Colonic mucosa (tissue), 4 donors: ENCODE data around the gene DDX54. TPM values are rescaled to one million over a fixed set of nuclear protein-coding genes. Genes with fewer than 3 reads are reported as not detected.

Experiments used
- DNase-seq: peaks from one replicate; pipeline ENCODE4 v3.0.0-alpha.2; 2020
- H3K27ac ChIP-seq: fragments of 200-600 bp; one replicate; pipeline ENCODE4 v1.8.0; 2021
- H3K27me3 ChIP-seq: fragments of 200-600 bp; one replicate; pipeline ENCODE4 v1.8.0; 2021
- H3K36me3 ChIP-seq: fragments of 200-600 bp; one replicate; pipeline ENCODE4 v1.8.0; 2021
- H3K4me1 ChIP-seq: fragments of 200-600 bp; one replicate; pipeline ENCODE4 v1.8.0; 2021; ENCODE audit warnings: mild to moderate bottlenecking
- H3K4me3 ChIP-seq: fragments of 200-600 bp; one replicate; pipeline ENCODE4 v1.8.0; 2021
- H3K9ac ChIP-seq, 2 donors: one replicate each; pipeline ENCODE4 v1.7.0; 2013; ENCODE audit warnings: control low read depth in 2 of 2, low read depth in 2 of 2, low read length in 2 of 2
- H3K9me3 ChIP-seq: fragments of 200-600 bp; one replicate; pipeline ENCODE4 v1.8.0; 2021
- intact Hi-C: fragments of 100-400 bp; cut with DNase I; formaldehyde crosslinking; loops from one replicate; pipeline ENCODE4 v1.14.1; 2022
- total RNA-seq, 2 donors: library from RNA; stranded (reverse); fragmentation: NEBNext Ultra II Directional in 1 of 2; extraction: Animal tissue kit (Norgen Biotek cat#: 25700) in 1 of 2; gene quantifications; one replicate each; pipeline ENCODE4 v1.2.1, GENCODE V29; 2021
- TF ChIP-seq, protein P1 (sequence below): fragments of 200-600 bp; IDR thresholded peaks from one replicate; pipeline ENCODE4 v1.8.0; 2022; ENCODE audit warnings: antibody characterized with exemption, mild to moderate bottlenecking
- donor health status: healthy.
- donor health status: DM: no; HTN: no; CAD: no.
- donor health status: DM: no; HTN: no; CAD: no.

Gene DDX54
- total RNA-seq, 2 donors from 2014 or later, result 54.8 to 98.3 TPM

DNA sequence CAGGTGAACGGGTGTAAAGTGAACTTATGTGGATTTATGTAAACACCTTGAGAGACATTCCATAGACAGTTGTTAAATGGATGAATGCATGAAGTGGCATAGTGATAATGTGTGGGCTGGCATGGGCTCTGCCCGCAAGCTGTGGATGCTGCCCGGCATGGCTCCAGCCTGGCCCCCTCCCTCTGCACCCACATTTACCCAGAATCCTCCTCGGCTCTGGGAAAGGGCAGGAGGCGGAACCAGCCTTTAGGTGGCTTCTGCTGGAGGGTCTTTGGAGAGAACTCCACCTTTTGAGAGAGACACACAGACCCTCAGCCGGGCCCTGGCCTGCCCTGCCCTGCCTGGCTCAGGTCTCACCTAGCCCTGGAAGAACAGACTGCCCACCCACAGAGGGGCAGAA is 68.4 kb downstream of the DDX54 start:
- Histone ChIP-seq H3K4me1 (no peaks in the 10 kb centered on the region), H3K27me3 (no peaks in the 10 kb centered on the region), H3K9me3 (no peaks in the 10 kb centered on the region), H3K36me3 (no peaks in the 10 kb centered on the region), H3K9ac (no peak overlapping the region), H3K4me3 (no peak overlapping the region), H3K27ac (no peak overlapping the region)
- TF ChIP-seq, protein P1, sequence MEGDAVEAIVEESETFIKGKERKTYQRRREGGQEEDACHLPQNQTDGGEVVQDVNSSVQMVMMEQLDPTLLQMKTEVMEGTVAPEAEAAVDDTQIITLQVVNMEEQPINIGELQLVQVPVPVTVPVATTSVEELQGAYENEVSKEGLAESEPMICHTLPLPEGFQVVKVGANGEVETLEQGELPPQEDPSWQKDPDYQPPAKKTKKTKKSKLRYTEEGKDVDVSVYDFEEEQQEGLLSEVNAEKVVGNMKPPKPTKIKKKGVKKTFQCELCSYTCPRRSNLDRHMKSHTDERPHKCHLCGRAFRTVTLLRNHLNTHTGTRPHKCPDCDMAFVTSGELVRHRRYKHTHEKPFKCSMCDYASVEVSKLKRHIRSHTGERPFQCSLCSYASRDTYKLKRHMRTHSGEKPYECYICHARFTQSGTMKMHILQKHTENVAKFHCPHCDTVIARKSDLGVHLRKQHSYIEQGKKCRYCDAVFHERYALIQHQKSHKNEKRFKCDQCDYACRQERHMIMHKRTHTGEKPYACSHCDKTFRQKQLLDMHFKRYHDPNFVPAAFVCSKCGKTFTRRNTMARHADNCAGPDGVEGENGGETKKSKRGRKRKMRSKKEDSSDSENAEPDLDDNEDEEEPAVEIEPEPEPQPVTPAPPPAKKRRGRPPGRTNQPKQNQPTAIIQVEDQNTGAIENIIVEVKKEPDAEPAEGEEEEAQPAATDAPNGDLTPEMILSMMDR, result no peak
- DNase-seq, result no peak
- intact Hi-C loops, result no loop called here

DNA sequence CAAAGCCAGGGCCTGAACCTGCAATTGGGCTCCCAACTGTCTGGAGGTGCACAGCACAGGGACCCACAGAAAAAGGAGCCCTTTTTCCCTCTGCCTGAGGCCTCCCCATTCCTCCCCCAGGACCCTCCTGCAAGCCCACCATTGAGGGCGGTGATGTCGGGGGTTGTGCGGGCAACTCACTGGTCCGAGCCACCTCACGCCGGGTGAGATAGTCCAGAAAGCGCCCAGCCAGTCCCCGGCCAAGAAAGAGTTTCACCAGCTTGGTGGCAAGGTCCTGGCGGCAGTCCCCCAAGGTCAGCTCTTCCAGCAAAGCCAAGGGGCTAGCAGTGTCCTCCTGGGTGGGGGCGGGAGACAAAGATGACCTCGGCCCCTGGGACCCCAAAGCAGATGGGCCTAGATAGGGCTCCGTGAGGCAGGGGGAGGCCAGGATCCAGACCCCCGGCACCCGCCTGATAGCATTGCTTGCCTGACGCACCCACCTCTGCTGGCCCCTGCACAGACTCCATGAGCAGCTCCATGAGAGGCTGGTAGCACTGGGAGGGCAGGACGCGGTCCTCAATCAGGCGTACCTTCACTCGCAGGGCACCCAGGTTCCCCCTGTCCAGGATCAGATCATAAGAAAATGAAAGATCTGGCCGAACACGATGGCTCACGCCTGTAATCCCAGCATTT is 69.7 kb downstream of the DDX54 start:
- H3K9me3 ChIP-seq, result no peaks in the 10 kb centered on the region
- intact Hi-C loops, result no loop called here
- no peak overlapping the region for H3K27ac ChIP-seq
- no peaks in the 10 kb centered on the region for H3K36me3 ChIP-seq
- no peaks in the 10 kb centered on the region for H3K4me1 ChIP-seq
- DNase-seq, result no peak
- H3K27me3 ChIP-seq, result no peaks in the 10 kb centered on the region
- TF ChIP-seq, protein P1, result no peak
- H3K4me3 ChIP-seq, result no peak overlapping the region
- H3K9ac ChIP-seq, result no peak overlapping the region

DNA sequence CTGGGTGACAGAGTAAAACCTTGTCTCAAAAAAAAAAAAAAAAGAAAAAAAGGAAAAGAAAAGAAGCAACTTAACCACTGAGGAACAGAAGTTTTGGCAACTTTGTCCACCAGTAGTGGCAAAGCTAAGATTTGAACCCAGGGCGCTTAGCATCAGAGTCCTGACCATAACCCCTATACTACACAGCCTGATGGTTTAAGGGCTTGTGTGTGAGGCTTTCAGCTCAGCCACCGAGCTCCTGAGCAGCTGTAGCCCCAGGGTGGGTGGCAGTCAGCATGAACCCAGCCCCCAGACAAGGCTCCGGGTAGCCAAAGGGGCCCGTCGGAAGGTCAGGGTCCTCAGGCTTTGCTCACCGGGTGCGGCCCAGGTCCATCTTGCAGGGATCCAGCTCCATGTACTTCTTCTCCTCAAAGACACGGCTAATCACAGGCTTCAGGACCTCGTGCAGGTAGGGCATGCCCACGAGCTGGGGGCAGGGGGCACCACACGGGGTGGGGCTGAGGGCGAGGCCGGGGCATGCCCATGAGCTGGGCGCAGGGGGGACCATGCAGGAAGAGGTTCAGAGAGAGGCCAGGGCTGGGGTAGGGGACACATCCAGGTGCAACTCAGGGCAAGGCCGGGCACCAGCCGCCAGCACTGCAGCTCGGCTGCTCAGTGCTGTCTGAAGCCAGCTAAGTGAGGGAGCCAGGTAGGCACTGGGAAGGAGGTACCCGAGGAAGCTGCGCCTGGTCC is 70.7 kb downstream of the DDX54 start:
- H3K4me1 ChIP-seq, result no peaks in the 10 kb centered on the region
- no peaks in the 10 kb centered on the region for H3K9me3 ChIP-seq
- H3K4me3 ChIP-seq, result no peak overlapping the region
- no peak overlapping the region for H3K9ac ChIP-seq
- intact Hi-C loops, result no loop called here
- TF ChIP-seq, protein P1, result no peak
- DNase-seq, result no peak
- H3K27ac ChIP-seq, result no peak overlapping the region
- H3K36me3 ChIP-seq, result no peaks in the 10 kb centered on the region
- H3K27me3 ChIP-seq, result no peaks in the 10 kb centered on the region

DNA sequence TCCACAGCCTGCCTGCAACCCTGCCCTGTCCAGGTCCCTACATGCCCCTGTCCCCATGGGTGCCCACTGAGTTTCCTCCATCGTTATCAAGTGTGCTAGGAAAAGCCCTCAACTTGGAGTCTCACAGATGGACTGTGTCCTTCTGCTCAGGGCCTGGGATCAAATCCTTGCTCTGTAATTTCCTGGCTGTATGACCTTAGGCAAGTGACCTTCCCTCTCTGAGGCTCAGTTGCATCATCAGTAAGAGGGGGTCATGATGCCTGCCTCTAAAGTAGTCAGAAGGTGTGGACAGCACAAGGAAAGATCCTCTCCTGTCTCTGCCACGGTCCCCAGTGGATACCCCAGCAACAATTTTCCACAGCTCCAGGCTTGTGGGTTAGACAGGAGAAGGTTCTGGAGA is 71.9 kb downstream of the DDX54 start:
- TF ChIP-seq, protein P1, result no peak
- no peaks in the 10 kb centered on the region for H3K9me3 ChIP-seq
- no peaks in the 10 kb centered on the region for H3K27me3 ChIP-seq
- intact Hi-C loops, result no loop called here
- no peaks in the 10 kb centered on the region for H3K4me1 ChIP-seq
- DNase-seq, result no peak
- H3K36me3 ChIP-seq, result no peaks in the 10 kb centered on the region
- no peak overlapping the region for H3K27ac ChIP-seq
- no peak overlapping the region for H3K9ac ChIP-seq
- H3K4me3 ChIP-seq, result no peak overlapping the region

DNA sequence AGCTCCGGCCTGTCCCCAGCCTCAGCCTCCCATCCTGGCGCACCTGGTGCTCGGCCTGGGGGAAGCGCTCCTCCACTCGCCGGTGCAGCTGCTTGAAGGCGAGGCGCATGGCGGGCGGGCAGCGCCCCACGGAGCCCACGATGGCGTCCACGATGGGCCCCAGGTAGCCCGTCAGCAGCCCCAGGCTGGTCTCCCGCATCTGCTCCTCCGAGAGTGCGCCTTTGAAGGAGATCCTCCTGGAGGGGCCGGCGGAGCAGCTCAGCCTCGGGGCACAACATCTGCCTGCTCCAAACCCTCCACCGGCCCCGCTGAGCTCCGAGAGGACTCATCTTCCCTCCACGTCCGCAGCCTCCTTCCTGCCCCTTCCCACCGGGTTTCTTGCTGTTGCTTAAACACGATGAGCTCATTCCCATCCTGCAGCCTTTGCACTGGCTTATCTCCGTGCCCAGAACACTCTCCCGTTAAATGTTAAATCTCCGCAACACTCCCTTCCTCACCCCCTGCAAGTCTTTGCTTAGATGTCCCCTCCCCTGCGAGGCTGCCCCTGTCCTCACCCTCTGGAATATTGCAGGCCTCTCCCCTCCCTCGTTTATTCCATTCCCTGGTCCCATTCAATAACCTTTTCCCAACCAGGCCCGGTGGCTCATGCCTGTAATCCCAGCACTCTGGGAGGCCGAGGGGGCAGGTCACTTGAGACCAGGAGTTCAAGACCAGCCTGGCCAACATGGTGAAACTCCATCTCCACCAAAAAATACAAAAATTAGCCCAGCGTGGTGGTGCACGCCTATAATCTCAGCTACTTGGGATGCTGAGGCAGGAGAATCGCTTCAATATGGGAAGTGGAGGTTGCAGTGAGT is 73.0 kb downstream of the DDX54 start:
- H3K4me1 ChIP-seq, result no peaks in the 10 kb centered on the region
- TF ChIP-seq, protein P1, result no peak
- H3K4me3 ChIP-seq, result no peak overlapping the region
- no peak overlapping the region for H3K9ac ChIP-seq
- no peak for DNase-seq
- no peaks in the 10 kb centered on the region for H3K36me3 ChIP-seq
- no peak overlapping the region for H3K27ac ChIP-seq
- H3K9me3 ChIP-seq, result no peaks in the 10 kb centered on the region
- no peaks in the 10 kb centered on the region for H3K27me3 ChIP-seq
- intact Hi-C loops, result no loop called here
